ENCODE data around the gene LPIN1. TPM values are rescaled to one million over a fixed set of nuclear protein-coding genes. Genes with fewer than 3 reads are reported as not detected.

The LPIN1 gene
- total RNA-seq, 4 donors from 2014 or later: 19.0 to 52.3 (median 30.5) TPM

DNA sequence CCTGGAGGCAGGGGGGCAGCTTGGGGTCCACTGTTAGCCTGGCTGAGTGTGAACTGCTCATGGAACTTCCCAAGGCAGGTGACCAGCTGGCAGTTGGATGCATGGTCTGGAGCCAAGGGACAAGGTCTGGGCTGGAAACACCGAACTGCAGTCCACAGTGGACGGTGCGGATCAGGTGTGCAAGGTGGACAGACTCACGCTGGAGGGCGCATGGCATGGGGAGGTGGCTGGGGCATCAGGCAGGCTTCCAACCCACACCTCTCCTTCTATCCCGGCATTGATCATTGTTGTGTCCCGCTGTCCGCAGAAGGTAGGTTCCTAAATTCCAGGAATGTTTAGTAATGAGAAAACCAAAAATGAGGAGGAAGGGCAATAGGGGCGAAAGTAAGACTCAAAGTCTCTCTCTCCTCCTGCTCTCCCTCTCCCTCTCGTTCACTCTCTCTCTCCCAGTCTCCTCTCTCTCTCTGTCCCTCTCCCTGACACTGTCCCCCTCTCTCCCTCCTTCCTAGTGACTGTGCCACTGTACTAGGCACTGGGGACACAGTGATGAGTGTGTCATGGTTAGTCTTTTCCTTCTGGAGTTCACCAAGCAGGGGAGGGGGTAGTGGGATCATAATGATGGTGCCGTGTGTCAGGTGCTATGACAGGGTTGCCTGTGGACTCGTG lies 30.3 kb upstream of the LPIN1 start:
- no peaks in the 10 kb centered on the region for H3K4me1 ChIP-seq
- TF ChIP-seq POLR2A (IDR thresholded peaks at IDR 0.05): no peak
- TF ChIP-seq, protein P1, sequence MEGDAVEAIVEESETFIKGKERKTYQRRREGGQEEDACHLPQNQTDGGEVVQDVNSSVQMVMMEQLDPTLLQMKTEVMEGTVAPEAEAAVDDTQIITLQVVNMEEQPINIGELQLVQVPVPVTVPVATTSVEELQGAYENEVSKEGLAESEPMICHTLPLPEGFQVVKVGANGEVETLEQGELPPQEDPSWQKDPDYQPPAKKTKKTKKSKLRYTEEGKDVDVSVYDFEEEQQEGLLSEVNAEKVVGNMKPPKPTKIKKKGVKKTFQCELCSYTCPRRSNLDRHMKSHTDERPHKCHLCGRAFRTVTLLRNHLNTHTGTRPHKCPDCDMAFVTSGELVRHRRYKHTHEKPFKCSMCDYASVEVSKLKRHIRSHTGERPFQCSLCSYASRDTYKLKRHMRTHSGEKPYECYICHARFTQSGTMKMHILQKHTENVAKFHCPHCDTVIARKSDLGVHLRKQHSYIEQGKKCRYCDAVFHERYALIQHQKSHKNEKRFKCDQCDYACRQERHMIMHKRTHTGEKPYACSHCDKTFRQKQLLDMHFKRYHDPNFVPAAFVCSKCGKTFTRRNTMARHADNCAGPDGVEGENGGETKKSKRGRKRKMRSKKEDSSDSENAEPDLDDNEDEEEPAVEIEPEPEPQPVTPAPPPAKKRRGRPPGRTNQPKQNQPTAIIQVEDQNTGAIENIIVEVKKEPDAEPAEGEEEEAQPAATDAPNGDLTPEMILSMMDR (IDR thresholded peaks at IDR 0.05): no peak
- intact Hi-C loops (cut with DNase I; ENCODE audit: low total_unique reads): no loop called here

DNA sequence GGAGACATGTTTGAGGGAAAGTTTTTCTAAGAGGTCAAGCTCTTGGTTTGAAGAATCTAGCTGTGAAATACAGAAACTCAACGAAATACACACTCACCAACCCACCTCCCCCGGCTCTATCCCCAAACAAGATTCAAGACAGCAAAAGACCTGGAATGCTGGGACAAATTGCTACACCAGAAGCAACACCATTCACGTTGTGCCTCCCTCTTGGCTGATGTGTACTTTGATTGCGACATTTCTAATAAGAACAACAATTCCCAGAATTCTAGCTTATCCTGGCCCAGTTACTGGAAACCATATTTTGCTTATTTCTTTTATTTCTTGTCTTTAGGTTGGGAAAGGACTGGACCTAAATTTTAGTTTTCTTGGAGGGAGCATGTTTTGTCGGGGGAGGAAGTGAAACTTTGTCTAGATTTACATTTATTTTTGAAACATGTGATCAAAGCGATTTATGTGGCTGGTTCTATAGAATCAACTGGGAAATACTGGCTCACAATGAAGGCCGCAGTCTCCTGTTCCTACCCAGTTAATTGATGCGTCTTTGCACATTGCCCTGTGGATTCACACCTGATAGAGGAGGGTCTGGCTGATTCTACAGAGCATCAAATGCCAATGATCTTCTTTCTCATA lies 29.6 kb upstream of the LPIN1 start:
- intact Hi-C loops (cut with DNase I; ENCODE audit: low total_unique reads): no loop called here
- no peaks in the 10 kb centered on the region for H3K27me3 ChIP-seq
- H3K4me3 ChIP-seq: no peak overlapping the region
- H3K4me1 ChIP-seq: no peaks in the 10 kb centered on the region
- H3K9me3 ChIP-seq: no peaks in the 10 kb centered on the region
- TF ChIP-seq, protein P1 (IDR thresholded peaks at IDR 0.05): no peak
- TF ChIP-seq POLR2A (IDR thresholded peaks at IDR 0.05): no peak
- H3K36me3 ChIP-seq: no peaks in the 10 kb centered on the region
- no peak for DNase-seq
- peak overlapping the region in 1 of 2 donors; percentile 33 for H3K27ac ChIP-seq

More for the DNA sequence above, 30.3 kb upstream of the LPIN1 start:
- Histone ChIP-seq H3K9me3 (no peaks in the 10 kb centered on the region), H3K4me3 (no peak overlapping the region), H3K36me3 (no peaks in the 10 kb centered on the region), H3K27me3 (no peaks in the 10 kb centered on the region), H3K27ac (peak overlapping the region in 1 of 2 donors; percentile 33)
- DNase-seq: no peak

DNA sequence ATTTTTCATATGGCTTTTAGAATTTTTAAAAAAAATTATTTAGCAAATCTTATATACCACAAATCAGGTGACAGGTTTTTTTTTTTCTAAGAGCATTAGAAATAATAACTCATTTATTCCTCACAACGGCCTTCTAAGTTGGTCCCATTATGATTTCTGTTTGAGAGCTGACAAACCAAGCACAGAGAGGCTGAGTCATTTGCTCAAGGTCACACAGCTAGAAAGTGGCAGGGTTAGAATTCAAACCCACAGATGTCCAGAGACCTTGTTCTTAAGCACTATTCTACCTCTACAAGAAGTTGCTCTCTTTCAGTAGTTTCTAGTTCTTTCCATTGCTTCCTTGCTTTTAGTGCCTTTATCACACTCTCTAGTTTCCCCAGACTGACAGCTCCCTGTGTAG lies 28.8 kb upstream of the LPIN1 start:
- intact Hi-C loops (cut with DNase I; ENCODE audit: low total_unique reads): no loop called here
- TF ChIP-seq, protein P1 (IDR thresholded peaks at IDR 0.05): no peak
- no peak for TF ChIP-seq POLR2A (IDR thresholded peaks at IDR 0.05)
- no peak overlapping the region for H3K27ac ChIP-seq
- no peaks in the 10 kb centered on the region for H3K27me3 ChIP-seq
- no peak for DNase-seq
- H3K4me1 ChIP-seq: no peaks in the 10 kb centered on the region
- H3K9me3 ChIP-seq: no peaks in the 10 kb centered on the region
- H3K4me3 ChIP-seq: no peak overlapping the region
- no peaks in the 10 kb centered on the region for H3K36me3 ChIP-seq

DNA sequence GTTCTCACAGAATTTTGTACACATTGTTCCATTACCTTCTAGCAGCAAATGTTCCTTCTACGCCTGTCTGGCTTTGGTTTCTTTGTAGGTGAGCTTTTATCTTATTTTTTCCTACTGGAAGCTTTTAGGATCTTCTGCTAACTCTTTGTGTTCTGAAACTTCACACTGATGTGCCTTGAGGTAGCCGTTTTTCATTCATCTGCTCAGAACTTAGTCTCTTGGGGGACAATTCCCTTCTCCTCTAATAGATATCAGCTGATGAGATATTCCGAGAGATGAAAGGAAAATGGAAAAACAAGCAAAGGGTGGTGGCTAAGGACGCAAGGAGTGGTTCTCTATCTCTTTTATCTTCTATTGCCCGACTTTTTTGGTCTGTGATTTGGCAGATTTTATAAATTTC lies 27.8 kb upstream of the LPIN1 start:
- H3K4me3 ChIP-seq: no peak overlapping the region
- H3K27ac ChIP-seq: no peak overlapping the region
- intact Hi-C loops (cut with DNase I; ENCODE audit: low total_unique reads): no loop called here
- TF ChIP-seq, protein P1 (IDR thresholded peaks at IDR 0.05): no peak
- no peak for TF ChIP-seq POLR2A (IDR thresholded peaks at IDR 0.05)
- H3K4me1 ChIP-seq: no peaks in the 10 kb centered on the region
- no peaks in the 10 kb centered on the region for H3K27me3 ChIP-seq
- no peaks in the 10 kb centered on the region for H3K36me3 ChIP-seq
- no peak for DNase-seq
- no peaks in the 10 kb centered on the region for H3K9me3 ChIP-seq

DNA sequence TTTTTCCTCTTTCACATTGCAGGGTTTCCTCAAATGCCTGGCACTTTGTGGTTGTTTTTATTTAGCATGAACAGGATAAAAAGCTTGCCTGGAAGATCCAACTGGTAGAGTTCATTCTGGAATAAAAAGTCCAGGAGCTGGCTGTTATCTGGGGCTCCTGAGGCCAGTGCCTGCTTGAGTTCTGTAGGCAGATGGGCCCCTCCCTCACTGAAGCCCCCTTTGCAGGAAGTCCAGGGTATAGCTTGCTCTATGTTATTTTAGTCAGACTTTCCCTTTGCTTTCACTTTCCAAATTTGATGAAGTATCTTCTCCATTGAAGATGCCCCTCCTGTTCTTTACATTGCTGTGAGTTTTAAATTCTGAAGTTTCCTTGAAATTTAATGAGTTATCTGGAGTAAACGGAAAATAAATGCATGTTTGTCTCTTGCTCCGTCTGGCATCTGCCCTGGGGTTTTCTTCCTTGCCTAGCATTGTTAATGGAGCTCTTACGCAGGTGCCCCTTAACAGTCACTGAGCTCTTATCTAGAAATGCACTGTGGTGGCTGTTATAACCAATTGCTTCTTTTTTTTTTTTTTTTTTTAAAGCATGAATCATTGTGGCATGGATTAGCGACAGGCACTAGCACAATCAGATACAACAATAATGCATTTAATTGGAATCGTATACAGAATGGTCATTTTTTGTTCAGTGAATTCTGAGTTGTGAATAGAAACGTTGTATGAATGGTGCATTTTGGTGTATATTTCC lies 27.0 kb upstream of the LPIN1 start:
- no peaks in the 10 kb centered on the region for H3K27me3 ChIP-seq
- intact Hi-C loops (cut with DNase I; ENCODE audit: low total_unique reads): no loop called here
- TF ChIP-seq, protein P1 (IDR thresholded peaks at IDR 0.05): no peak
- TF ChIP-seq POLR2A (IDR thresholded peaks at IDR 0.05): no peak
- no peaks in the 10 kb centered on the region for H3K9me3 ChIP-seq
- no peak for DNase-seq
- no peaks in the 10 kb centered on the region for H3K4me1 ChIP-seq
- H3K36me3 ChIP-seq: no peaks in the 10 kb centered on the region
- no peak overlapping the region for H3K4me3 ChIP-seq
- H3K27ac ChIP-seq: no peak overlapping the region
